HFF-Myc (cell line): ENCODE data around the gene AGPAT4.
A peak's percentile ranks its signal among the peaks of the same experiment; 100 is the strongest.

Experiments used
- DNase-seq: peaks from one replicate; pipeline ENCODE4 v3.0.0-alpha.2; 2011; ENCODE audit warnings: low read depth; ENCODE audit errors: extremely low read depth
- H3K4me3 ChIP-seq: replicated peaks from 2 replicates; pipeline ENCODE4 v1.5.1; 2011; ENCODE audit warnings: low read depth, mild to moderate bottlenecking, control low read depth, low read length
- CTCF ChIP-seq: IDR thresholded peaks from 2 replicates; pipeline ENCODE4 v1.5.1; 2012; ENCODE audit warnings: mild to moderate bottlenecking, low read depth, low read length, control low read depth; ENCODE audit errors: missing control alignments

The AGPAT4 gene

GRCh38 chr6:161308075-161308655 is 34.3 kb upstream of the AGPAT4 start:
- H3K4me3 ChIP-seq, result no peak overlapping the region
- DNase-seq, result no peak
- TF ChIP-seq CTCF, result no peak

- no peak overlapping the region for H3K4me3 ChIP-seq
- no peak for TF ChIP-seq CTCF
- no peak for DNase-seq
Observed at GRCh38 chr6:161305860-161306259, 32.0 kb upstream of the AGPAT4 start.

GRCh38 chr6:161303628-161304340 is 29.9 kb upstream of the AGPAT4 start:
- no peak overlapping the region for H3K4me3 ChIP-seq
- TF ChIP-seq CTCF, result no peak
- DNase-seq, result no peak

GRCh38 chr6:161302949-161303348 is 29.1 kb upstream of the AGPAT4 start:
- DNase-seq, result no peak
- H3K4me3 ChIP-seq, result no peak overlapping the region
- no peak for TF ChIP-seq CTCF

- H3K4me3 ChIP-seq, result no peak overlapping the region
- DNase-seq, result peak; percentile 5
- no peak for TF ChIP-seq CTCF
Observed at GRCh38 chr6:161301338-161301737, 27.5 kb upstream of the AGPAT4 start.

GRCh38 chr6:161300823-161301222 is 27.0 kb upstream of the AGPAT4 start:
- no peak for DNase-seq
- no peak for TF ChIP-seq CTCF
- H3K4me3 ChIP-seq, result no peak overlapping the region
